HG03196 (cell line): ENCODE measurements around the gene BANF1.
"Not testable (repeated sequence)": the region's sequence is repeated elsewhere in the genome, so short reads cannot be mapped to it uniquely, and the experiment has no call there.

Source experiments
- ATAC-seq: cut with Tn5 transposase; IDR thresholded peaks from one replicate; pipeline ENCODE4 v1.9.1; 2021; ENCODE audit not compliant: unreplicated experiment

The BANF1 gene

GRCh38 chr11:66011239-66011784 is 9.0 kb downstream of the BANF1 start:
- no peak for ATAC-seq

- no peak for ATAC-seq
Observed at GRCh38 chr11:66011785-66012303, 9.5 kb downstream of the BANF1 start, which contains the start of gene CST6. Gene CST6, plus strand, starts transcription at chr11:66012008. Its CDS starts 37 bp downstream, at chr11:66012045.

GRCh38 chr11:66012371-66012945 is 10.2 kb downstream of the BANF1 start:
- ATAC-seq = no peak

DNA sequence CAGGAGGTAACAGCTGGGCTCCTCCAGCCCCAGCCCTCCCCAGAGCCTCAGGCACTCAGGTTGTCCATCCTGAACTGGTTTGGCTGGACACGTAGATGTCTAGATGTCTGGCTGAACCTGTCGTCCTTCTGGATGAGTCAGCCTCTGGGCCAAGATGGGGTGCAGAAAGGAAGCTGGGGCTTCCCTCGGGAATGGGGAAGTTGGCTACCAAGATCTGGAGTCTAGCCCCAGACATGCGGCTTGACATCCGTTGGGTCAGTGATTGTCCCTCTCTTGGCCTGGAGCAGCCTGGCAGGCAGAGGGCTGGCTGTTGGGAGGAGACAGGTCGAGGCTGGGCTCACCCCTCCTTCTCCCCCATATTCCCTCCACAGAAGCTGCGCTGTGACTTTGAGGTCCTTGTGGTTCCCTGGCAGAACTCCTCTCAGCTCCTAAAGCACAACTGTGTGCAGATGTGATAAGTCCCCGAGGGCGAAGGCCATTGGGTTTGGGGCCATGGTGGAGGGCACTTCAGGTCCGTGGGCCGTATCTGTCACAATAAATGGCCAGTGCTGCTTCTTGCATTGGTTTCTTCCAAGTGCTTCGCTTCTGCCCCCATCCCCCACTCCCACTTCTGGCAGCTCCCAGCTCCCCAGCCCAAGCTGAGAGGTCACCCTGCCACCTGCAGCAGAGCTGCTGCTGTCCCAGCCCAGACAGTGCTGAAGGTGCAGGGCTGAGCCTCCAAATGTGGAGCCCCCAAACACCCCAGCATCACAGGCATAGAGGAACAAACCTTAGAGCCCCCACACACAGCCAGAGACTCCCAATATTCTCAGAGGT is 10.9 kb downstream of the BANF1 start:
- ATAC-seq = no peak

DNA sequence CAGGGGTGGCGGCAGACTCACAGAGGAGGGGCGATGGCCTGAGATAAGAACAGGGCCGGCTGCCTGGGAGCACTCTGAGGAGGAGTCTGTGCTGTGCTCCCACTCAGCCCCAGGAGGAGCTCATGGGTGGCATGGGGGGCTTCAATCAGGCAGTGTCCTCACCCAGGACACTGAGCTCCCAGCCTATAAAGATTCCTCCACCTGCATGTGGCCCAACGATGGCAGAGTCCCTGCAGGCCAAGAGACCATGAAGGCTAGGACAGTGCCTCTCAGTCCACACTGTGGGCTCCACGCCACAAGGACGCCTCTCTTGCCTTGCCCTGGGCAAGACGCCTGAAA is 11.4 kb downstream of the BANF1 start:
- no peak for ATAC-seq

GRCh38 chr11:66014804-66015453 is 12.6 kb downstream of the BANF1 start:
- no peak for ATAC-seq

DNA sequence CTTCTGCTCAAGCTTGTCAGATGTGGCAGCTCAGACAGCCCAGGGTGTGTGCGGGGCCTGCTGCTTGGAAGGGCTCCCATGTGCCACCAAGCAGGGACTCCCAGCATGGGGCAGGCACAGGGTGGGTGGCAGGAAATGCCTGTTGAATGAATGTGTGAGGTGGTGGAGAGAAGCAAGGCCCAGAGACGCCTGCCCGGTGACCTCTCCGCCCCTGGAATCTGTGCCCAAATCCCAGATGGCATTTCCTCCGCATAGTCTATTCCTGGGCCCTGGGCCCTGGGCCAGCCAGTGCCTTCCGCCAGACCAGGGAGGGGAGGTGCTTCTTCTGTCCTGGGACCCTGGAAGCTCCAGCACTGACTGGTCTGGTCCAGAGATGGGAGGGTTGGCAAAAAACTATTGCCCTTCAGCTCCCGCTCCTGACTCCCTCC is 13.2 kb downstream of the BANF1 start:
- no peak for ATAC-seq

DNA sequence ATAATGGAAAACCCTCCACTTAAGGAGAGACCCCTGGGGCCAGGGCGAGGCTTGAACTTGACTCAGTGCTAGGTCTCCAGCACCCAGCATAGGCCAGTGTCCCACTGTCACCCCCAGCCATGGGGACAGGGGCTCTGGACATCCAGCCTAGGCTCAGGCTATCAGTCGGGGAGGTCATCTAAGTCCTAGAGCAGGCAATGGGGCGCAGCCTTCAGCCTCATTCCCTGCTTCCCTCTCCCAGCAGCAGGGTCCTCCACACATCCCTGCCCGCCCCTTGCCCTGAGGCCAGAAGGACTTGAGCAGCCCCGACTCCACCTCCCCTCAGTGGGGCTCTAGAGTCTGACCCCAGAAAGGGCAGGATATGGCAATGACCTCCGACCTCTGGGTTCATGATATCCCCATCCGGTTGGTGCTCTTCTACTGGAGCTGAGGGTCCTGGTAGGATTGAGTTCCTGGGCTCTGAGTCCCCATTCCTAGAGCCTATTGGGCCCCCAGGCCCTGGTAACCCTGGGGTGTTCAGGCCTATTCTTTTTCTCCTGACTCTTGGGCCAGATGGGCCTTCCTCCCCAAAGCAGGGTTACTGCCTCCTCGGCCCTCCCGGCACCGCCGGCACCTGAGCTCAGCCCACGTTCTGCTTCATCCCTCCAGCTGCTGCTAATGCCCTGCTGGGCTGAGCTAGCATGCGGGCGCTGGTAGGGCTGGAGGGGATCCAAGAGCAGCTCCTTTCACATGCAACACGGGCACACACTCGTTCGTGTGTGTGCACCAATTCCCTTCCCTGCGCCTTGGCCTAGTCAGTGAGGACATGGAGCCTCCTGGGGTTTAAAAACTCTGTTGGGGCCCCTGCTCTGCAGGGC is 13.9 kb downstream of the BANF1 start:
- ATAC-seq = no peak

DNA sequence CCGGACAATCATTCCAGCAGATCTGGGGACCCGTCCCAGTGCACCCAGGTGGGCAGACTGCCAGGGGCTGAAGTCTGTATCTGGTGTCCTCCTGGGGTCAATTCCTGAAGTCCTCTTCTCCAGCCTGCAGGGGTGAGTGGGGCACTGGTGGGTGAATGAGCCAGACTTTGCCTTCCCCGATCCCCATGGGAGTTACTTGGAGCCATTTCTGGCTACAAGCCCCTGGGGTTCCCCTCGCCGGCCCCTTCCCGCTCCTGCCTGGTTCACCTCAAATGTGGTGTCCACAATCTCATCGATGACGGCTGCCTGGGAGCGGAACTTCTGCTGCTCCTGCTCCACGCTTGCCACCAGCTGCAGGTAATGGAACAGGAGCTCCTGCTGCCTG is 14.5 kb downstream of the BANF1 start:
- ATAC-seq = no peak

GRCh38 chr11:66017321-66017720 is 15.0 kb downstream of the BANF1 start:
- no peak for ATAC-seq

DNA sequence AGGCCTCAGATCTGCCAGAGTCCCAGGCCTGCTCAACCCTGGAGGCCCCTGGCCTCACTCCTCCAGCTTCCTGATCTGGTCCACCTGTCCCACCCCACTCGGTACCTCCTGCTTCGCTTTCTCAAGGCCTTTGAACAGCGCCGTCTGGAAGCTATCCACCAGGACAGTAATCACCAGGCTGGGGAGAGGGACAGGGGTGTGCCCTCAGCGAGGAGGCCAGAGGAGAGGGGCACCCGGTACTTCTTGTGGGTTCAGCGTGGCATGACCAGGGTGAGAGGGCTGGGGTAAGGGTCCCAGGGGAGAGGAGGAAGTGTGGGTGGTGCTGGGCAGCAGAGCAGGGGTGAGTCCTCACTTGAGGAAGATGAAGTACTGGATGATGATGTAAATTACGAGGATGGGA is 17.9 kb downstream of the BANF1 start:
- no peak for ATAC-seq

- no peak for ATAC-seq
Observed at GRCh38 chr11:66020618-66021357, 18.5 kb downstream of the BANF1 start.

GRCh38 chr11:66022401-66023185 is 20.3 kb downstream of the BANF1 start:
- no peak for ATAC-seq

DNA sequence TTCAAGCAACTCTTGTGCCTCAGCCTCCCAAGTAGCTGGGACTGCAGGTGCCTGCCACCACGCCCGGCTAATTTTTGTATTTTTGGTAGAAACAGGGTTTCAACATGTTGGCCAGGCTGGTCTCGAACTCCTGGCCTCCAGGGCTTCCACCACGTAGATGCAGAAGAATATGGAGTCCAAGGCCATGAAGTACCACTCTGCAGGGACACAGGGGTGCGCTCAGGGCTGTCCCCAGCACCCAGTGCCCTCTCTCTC is 20.8 kb downstream of the BANF1 start:
- not testable (repeated sequence) for ATAC-seq

- no peak for ATAC-seq
Observed at GRCh38 chr11:66026017-66026529, 23.8 kb downstream of the BANF1 start, which contains the start of gene CATSPER1. Gene CATSPER1, minus strand, starts transcription at chr11:66026479. Its CDS starts 100 bp downstream, at chr11:66026379.

DNA sequence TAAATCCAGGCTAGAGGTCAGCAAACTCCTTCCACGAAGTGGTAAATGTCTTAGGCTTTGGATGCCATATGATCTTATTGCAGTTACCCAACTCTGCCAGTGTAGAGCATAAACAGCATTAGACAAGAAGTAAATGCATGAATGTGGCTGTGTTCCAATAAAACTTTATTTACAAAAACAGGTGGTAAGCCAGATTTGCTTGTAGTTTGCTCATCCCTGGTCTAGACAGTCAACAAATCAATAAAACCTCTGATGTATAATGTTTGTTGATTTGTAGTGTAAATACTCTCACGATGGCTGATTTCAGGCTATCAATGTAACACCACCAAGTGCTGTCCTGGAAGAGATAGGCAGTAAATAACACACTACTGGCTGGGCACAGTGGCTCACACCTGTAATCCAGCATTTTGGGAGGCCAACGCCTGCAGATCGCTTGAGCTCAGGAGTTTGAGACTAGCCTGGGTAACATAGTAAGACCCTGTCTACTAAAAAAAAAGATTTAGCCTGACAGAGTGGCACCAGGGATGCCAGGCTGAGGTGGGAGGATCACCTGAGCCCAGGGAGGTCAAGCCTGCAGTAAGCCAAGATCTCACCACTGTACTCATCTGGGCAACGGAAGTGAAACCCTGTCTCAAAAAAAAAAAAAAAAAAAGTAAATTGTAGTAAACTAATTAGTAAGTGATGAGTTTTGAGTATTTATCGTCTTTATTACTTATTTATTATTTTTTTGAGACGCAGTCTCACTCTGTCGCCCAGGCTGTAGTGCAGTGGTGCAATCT is 30.8 kb downstream of the BANF1 start:
- ATAC-seq = no peak

GRCh38 chr11:66035653-66036333 is 33.5 kb downstream of the BANF1 start:
- ATAC-seq = no peak

GRCh38 chr11:66036334-66036710 is 34.0 kb downstream of the BANF1 start:
- no peak for ATAC-seq
